ENCODE data around the gene CSTPP1. TPM values are rescaled to one million over a fixed set of nuclear protein-coding genes. Genes with fewer than 3 reads are reported as not detected.
"Not testable (repeated sequence)": the region's sequence is repeated elsewhere in the genome, so short reads cannot be mapped to it uniquely, and the experiment has no call there.

The CSTPP1 gene
- total RNA-seq, 1 experiment from 2014 or later: 5.2 TPM

DNA sequence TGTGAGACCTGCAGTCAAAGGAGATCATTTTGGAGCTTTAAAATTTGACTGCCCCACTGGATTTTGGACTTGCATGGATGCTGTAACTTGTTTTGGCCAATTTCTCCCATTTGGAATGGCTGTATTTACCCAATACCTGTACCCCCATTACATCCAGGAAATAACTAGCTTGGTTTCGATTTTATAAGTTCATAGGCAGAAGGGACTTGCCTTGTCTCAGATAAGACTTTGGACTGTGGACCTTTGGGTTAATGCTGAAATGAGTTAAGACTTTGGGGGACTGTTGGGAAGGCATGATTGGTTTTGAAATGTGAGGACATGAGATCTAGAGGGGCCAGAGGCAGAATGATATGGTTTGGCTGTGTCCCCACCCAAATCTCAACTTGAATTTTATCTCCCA lies 7.9 kb upstream of the CSTPP1 start:
- not testable (repeated sequence) for H3K9me3 ChIP-seq, H3K4me3 ChIP-seq, DNase-seq, H3K27me3 ChIP-seq, H3K36me3 ChIP-seq

DNA sequence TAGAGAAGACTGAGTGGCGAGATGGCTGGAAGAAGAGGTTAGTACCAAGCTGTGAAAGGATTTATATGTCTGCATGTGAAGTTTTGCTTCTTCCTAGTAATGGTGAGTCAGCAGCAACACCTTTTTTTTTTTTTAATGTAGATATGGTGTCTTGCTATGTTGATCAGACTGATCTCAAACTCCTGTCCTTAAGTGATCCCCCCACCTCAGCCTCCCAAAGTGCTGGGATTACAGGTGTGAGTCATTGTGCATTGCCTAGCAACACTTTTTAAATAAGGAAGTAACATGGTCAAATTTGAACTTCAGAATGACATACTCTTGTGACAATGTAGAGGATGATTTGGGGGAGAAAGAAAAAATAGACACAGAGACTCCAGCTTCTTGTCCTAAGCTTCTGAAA lies 6.5 kb upstream of the CSTPP1 start:
- peak; percentile 26 for DNase-seq
- Histone ChIP-seq H3K36me3 (no peaks in the 10 kb centered on the region), H3K4me3 (no peak overlapping the region), H3K9me3 (no peaks in the 10 kb centered on the region), H3K27me3 (no peaks in the 10 kb centered on the region)

DNA sequence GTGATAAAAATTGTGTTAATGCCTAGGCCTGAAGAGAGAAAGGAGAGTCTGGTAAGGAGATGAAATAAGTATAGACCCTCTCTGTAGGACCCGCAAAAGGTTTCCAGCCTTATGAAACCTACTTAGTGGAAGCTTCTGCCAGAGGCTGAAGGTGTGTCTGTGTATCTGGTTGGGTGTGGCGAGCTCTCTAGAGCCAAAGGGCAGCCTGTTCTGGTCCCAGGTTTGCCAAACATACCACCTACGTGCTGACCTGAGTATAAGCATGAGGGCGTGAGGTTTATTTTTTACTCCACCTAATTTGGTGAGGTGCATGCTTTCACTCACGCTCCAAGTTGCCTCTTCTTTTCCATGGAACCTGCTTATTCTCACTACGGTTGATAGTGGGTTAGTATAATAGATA lies 5.6 kb downstream of the CSTPP1 start:
- Histone ChIP-seq H3K9me3 (no peaks in the 10 kb centered on the region), H3K36me3 (no peaks in the 10 kb centered on the region), H3K4me3 (no peak overlapping the region), H3K27me3 (no peaks in the 10 kb centered on the region)
- no peak for DNase-seq

DNA sequence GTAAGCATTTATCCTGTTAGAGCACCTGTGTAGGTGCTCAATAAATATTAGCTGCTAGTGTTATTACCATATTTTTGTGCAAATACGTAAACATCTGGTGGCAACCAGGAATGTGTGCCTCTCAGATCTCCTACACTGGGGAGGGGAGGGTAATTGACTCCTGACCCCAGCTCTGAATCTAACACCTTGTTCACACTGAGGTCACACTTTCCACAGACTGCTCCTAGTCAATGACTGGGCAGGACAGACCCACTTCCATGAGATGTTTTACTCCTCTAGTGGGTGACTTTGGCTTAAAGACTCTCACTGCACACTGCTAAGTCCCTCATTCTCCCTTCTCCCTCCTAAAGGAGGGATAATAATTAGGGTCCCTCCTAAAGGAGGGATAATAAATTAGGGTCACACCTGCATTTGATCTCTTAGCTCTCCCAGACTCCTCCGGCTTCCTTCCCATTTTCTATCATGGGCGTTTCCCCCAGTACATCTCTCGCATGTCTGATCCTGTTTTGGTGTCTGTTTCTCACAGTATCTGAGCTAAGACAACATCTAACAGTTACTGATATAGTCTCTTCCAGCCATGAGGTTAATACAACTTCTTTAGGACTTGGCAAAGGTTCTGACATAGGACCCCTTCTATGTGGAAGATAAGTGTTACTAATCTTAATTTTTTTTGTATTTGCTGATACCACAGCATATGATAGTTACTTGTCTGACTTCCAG lies 8.0 kb downstream of the CSTPP1 start:
- H3K27me3 ChIP-seq: no peaks in the 10 kb centered on the region
- no peaks in the 10 kb centered on the region for H3K9me3 ChIP-seq
- H3K36me3 ChIP-seq: no peaks in the 10 kb centered on the region
- no peak for DNase-seq
- H3K4me3 ChIP-seq: no peak overlapping the region

DNA sequence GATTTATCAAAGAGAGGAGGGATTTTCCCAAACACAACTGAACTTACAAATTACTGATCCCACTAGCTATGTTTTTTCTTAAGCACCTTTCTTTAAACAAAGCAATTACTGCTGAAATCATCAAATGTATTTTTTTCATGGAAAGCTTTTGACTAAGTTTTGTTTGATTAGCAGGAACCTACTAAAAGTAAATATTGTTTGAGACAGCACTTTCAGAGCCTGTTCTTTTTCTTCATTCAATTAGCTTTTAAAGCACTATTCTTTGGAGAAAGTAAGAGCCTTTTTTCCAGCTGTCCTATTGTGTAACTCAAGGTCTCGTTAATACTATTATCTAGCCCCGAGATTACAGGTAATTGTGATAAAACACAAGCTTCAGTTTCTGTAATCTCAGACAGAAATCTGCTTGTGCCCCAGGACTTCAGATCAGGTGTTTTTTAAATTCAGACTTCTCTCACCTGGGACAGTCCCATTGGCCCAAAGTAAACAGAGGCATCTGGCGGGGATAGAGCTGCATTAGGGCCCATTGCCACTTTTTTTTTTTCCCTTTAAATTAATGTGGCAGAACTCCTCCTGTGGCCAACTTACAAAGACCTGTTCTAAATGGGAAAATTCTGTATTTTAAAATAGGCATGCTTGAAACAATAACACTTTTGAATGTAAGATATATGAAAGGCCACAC lies 11.0 kb downstream of the CSTPP1 start:
- DNase-seq: no peak
- H3K9me3 ChIP-seq: no peaks in the 10 kb centered on the region
- no peaks in the 10 kb centered on the region for H3K36me3 ChIP-seq
- no peaks in the 10 kb centered on the region for H3K27me3 ChIP-seq
- H3K4me3 ChIP-seq: no peak overlapping the region

DNA sequence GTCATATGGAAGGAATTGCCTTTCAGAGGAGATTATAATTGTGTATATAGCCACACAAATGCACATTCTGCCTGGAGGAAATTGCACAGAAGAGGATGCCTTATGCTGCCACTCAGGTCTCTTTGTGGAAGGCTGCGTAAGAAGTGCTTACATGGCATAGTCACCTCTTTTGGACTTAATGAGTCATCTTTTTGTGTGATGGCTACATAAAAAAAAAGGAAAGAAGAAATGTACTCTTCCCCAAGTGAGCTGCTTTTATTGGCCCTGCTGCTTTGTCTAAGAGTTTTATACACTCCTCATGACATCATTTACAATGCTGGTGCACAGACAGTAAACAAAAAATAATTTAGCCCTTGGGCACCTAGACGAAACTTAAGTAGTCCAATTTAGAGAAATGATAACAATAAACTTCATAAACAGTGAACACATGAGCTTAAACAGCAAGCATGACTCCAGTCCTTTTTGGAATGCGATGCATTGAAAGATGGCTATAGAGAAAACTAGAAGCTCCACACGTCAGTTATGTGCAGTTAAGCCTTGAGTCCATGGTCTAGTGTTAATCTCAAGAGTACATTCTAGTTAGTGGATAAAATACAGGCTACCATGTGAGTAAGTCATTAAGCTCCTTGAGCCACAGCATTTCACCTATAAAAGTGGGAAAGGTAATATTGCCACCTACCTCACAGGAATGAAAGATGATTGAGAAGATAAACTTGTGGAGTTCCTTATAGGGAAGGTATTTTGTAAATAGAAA lies 12.0 kb downstream of the CSTPP1 start:
- no peaks in the 10 kb centered on the region for H3K27me3 ChIP-seq
- H3K4me3 ChIP-seq: no peak overlapping the region

DNA sequence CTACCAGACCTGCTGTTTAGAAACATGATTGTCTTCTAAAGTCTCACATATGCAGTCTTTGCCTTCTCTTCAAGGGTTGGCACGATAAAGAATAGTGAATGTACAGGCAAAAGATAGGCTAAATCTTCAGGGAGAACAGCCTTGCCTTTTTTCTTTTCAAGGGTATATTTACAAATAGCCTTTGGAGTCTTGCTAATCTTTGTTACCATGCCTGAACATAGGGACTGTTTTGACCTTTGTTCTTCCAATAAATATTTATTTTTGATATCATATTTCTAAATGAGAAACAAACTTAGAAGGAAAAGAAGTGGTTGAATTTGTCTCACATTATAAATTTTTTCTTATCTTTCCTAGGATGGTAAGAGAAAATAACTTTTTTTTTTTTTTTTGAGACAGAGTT lies 12.7 kb downstream of the CSTPP1 start:
- no peaks in the 10 kb centered on the region for H3K9me3 ChIP-seq
- no peaks in the 10 kb centered on the region for H3K27me3 ChIP-seq
- H3K36me3 ChIP-seq: no peaks in the 10 kb centered on the region
- no peak for DNase-seq
- no peak overlapping the region for H3K4me3 ChIP-seq

More for the DNA sequence above, 12.0 kb downstream of the CSTPP1 start:
- no peaks in the 10 kb centered on the region for H3K36me3 ChIP-seq
- no peak for DNase-seq
- no peaks in the 10 kb centered on the region for H3K9me3 ChIP-seq

DNA sequence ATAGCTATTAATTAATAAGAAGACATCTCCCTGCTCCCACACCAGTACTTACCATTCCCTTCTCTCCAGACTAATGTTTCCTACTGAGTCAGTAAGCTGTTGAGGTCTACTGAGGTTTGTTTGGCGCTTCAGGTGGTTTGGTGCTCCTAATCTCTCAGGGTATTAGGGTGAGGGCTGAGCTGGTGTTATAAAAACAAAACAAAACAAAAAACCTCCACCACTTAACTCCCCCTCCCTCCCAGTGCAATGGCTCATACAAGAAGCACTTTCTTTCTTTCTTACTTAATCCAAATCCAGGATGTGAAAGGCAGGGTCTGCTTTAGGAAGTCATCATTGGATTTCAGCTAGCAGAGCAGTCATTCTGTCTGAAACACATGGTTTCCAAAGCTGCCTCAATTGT lies 15.3 kb downstream of the CSTPP1 start:
- Histone ChIP-seq H3K4me3 (no peak overlapping the region), H3K36me3 (no peaks in the 10 kb centered on the region), H3K27me3 (no peaks in the 10 kb centered on the region), H3K9me3 (no peaks in the 10 kb centered on the region)
- DNase-seq: no peak

DNA sequence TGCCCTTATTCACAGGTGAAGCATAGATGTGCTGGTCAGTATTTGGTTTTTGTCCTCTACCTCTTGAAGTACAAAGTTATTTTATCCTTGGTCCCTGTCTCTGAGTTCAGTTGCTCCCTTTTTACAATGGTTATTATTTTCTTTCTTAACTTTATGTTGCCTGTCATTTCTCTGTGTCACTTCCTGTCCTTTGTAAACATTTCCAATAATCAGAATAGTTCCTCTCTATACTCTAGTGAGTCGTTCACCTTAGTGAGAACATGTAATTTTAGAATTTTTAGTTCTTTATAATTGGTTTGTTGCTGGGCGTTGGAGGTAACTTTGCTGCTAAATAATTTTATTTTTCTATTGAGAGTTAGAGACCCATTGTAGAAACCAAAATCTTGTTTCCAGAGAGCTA lies 16.0 kb downstream of the CSTPP1 start:
- DNase-seq: no peak
- Histone ChIP-seq H3K27me3 (no peaks in the 10 kb centered on the region), H3K9me3 (no peaks in the 10 kb centered on the region), H3K36me3 (no peaks in the 10 kb centered on the region), H3K4me3 (no peak overlapping the region)

DNA sequence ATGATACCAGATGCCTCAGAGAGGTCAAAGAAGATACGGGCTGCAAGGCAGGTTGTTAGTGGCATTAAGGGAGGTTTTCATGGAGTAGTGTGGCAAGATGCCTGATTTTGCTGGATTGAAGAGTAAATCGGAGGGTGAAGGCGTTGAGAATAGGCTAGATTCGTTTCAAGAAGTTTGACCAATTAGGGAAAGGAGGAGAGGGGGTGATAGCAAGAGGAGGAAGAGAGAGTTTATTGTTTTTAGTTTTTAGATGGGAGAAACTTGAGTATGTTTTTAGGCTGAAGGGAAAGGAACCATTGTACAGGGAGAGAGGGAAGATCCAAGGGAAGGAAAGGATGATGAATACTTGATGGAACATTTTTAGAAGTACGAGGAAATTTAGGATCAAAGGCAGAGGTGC lies 16.5 kb downstream of the CSTPP1 start:
- DNase-seq: no peak
- H3K27me3 ChIP-seq: no peaks in the 10 kb centered on the region
- H3K4me3 ChIP-seq: no peak overlapping the region
- H3K36me3 ChIP-seq: no peaks in the 10 kb centered on the region
- no peaks in the 10 kb centered on the region for H3K9me3 ChIP-seq

DNA sequence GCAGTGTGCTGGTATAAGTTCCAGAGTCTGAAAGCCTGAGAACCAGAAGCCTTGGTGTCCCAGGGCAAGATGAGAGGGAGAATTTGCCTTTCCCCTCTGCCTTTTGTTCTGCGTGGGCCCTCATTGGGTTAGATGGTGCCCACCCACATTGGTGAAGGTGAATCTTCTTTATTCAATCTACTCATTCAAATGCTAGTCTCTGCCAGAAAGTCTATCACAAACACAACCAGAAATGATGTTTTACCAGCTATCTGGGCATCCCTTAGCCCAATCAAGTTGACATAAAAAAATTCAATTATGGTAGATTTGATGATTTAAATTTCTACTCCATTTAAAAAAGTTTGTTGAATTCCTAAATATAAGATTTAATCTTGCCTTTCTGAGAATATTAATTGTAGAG lies 22.2 kb downstream of the CSTPP1 start:
- no peaks in the 10 kb centered on the region for H3K27me3 ChIP-seq
- peaks cover 5% of the 10 kb centered on the region; the same call in 1 of the 2 replicates for H3K36me3 ChIP-seq
- H3K9me3 ChIP-seq: peaks cover 2% of the 10 kb centered on the region; the same call in 1 of the 2 replicates
- no peak overlapping the region for H3K4me3 ChIP-seq
- no peak for DNase-seq

DNA sequence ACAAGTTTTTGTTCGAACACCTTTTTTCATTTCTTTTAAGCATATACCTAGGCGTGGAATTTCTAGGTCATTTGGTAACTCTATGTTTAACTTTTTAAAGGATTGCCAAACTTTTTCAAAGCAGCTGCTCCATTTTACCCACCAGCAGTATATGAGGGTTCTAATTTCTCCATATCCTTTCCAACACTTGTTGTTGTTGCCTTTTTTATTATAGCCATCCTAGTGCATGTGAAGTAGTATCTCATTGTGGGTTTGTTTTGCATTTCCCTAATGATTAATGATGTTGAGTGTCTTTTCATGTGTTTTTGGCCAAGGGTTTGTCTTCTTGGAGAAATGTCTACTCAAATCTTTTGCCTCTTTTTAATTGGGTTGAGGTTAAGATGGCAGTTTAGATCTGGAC lies 24.5 kb downstream of the CSTPP1 start:
- H3K27me3 ChIP-seq: no peaks in the 10 kb centered on the region
- DNase-seq: no peak
- peaks cover 9% of the 10 kb centered on the region; the same call in 1 of the 2 replicates for H3K36me3 ChIP-seq
- H3K4me3 ChIP-seq: no peak overlapping the region
- peaks cover 4% of the 10 kb centered on the region; the same call in 1 of the 2 replicates for H3K9me3 ChIP-seq

DNA sequence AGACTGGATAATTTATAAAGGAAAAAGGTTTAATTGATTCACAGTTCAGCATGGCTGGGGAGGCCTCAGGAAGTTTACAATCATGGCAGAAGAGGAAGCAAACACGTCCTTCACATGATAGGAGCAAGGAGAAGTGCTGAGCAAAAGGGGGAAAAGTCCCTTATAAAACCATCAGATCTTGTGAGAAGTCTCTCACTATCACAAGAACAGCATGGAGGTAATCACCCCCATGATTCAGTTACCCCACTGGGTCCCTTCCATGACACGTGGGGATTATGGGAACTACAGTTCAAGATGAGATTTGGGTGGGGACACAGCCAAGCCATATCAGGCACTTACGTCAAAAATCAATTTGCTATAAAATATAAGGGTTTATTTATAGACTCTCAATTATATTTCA lies 25.3 kb downstream of the CSTPP1 start:
- H3K36me3 ChIP-seq, H3K9me3 ChIP-seq, DNase-seq, H3K27me3 ChIP-seq, H3K4me3 ChIP-seq: not testable (repeated sequence)

DNA sequence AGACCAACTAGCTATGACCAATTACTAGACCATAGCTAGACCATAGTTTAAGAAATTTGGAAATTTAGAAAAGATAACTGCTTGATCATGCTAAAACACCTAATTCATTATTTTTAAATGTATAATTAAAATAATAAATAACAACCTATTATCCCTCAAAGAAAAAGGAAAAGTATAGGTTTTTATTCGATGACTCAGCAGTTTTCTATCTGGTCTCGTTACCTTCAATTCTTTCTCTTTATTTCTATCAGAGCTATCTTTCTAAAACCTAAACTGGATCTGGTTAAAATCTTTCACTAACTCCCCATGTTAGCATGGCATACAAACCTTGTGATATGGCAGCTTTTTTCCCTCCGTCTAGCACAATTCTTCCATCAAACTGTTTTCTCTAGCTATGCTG lies 27.3 kb downstream of the CSTPP1 start:
- no peak for DNase-seq
- peaks cover 4% of the 10 kb centered on the region; the same call in 1 of the 2 replicates for H3K9me3 ChIP-seq
- H3K36me3 ChIP-seq: peaks cover 9% of the 10 kb centered on the region; the same call in 1 of the 2 replicates
- no peaks in the 10 kb centered on the region for H3K27me3 ChIP-seq
- no peak overlapping the region for H3K4me3 ChIP-seq

DNA sequence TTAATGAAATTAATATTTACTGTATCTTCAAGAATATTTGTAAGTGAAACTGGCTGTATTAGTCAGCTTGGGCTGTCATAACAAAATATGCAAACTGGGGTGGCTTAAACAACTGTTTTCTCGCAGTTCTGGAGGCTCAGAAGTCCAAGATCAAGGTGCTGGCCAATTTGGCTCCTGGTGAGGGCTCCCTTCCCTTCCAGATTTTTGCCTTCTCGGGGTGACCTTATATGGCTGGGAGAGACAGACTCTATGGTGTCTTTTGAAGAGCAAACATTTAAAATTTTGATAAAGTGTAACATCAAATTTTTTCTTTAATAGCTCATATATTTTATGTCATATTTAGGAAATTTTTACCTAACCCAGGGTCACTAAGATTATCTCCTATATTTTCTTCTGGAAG lies 30.2 kb downstream of the CSTPP1 start:
- DNase-seq: no peak
- H3K36me3 ChIP-seq: 0 out of 2 replicates have a peak, but pooled peaks cover 4% of the 10 kb centered on the region
- H3K27me3 ChIP-seq: no peaks in the 10 kb centered on the region
- H3K9me3 ChIP-seq: 0 out of 2 replicates have a peak, but pooled peaks cover 2% of the 10 kb centered on the region
- no peak overlapping the region for H3K4me3 ChIP-seq

DNA sequence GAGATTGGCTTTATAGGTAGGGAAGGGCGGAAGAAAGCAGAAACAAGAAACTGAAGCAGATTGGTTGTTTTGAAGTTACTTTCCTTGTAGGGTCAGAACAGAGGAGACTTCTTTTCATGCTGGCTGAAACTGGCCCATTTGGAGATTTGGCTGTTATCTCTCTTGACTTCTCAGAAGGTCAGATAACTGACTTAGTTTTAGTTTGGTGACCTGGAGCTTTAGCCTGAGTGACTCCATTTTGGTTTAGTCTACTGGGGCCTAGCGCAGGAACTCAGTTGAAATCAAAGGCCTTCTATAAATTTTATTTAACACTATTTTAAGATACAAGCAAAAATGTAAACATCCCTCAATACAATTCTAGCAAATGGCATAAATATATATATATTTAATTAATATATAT lies 31.4 kb downstream of the CSTPP1 start:
- no peak for DNase-seq
- H3K27me3 ChIP-seq: no peaks in the 10 kb centered on the region
- no peak overlapping the region for H3K4me3 ChIP-seq
- H3K36me3 ChIP-seq: 0 out of 2 replicates have a peak, but pooled peaks cover 4% of the 10 kb centered on the region
- H3K9me3 ChIP-seq: 0 out of 2 replicates have a peak, but pooled peaks cover 2% of the 10 kb centered on the region

DNA sequence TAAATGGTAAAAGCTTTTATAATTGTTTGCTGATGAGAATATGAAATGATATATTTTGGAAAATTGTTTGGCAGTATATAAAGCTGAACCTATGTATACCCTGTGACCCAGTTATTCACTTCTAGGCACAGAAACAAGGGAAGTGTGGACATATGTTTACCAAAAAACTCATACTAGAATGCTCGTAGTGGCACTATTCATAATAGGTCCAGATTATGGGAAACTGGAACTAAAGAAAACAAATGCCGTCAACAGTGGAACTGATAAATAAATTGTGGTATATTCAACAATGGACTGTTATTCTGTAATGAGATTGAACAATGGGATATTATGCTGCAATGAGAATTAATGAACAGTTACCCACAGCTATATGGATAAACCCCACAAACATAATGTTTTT lies 32.8 kb downstream of the CSTPP1 start:
- Histone ChIP-seq H3K27me3 (no peaks in the 10 kb centered on the region), H3K9me3 (no peaks in the 10 kb centered on the region), H3K36me3 (0 out of 2 replicates have a peak, but pooled peaks cover 4% of the 10 kb centered on the region), H3K4me3 (no peak overlapping the region)
- DNase-seq: no peak
